Hair follicle dermal papilla cell (primary cell): Measurements from ENCODE around the gene ADPRH. TPM values are rescaled to one million over a fixed set of nuclear protein-coding genes. Genes with fewer than 3 reads are reported as not detected.

ENCODE experiments used
- total RNA-seq: library from RNA; depleted of rRNA; stranded (reverse); fragments of >200 nt; gene quantifications from 2 replicates; pipeline ENCODE4 v1.2.3, GENCODE V29; 2012

ADPRH gene
- 6.8 and 7.6 TPM in 2 replicates for total RNA-seq

DNA sequence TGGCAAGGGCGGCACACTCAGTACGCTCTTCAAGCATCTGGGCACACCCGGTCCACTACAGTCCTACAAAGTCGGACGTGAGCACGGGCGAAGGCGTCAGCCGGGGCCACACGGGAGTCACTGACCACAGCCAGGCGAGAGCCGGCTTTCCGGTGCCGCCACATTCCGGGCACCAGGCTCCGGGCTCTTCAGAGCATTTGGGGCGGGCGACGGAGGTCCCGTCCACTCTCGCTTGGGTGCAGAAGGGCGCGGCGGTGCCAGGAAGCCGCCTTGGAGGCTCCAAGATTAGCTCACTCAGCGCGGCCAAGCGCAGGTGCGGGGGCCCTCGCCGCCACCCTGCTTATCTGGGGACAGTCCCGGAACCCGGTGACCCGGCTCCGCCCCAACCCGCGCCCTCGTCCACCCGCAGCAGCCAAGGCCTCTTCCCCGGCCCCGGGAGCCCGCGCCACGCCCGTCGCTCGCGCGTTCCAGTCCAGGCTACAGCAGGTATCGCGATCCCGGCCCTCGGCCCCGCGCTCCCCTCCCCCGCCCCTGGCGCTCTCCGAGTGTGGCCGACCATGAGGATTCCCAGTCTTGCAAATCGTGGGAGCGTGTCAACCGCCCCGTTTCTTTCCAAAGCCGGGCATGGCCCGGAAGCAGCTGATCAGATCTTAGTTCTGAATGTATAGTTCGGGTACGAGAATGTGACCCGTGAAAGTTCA, at the start of gene ADPRH:
ADPRH (plus strand) TSS at position 127 of the 701 bp plus-strand sequence. CDS start 2,678 bp downstream, outside the sequence.

GRCh38 chr3:119559441-119559963, 19.8 kb upstream of the ADPRH start, which contains the start of gene CD80:
CD80 (minus strand) TSS chr3:119559614; CDS start chr3:119557728, 1,886 bp downstream.

DNA sequence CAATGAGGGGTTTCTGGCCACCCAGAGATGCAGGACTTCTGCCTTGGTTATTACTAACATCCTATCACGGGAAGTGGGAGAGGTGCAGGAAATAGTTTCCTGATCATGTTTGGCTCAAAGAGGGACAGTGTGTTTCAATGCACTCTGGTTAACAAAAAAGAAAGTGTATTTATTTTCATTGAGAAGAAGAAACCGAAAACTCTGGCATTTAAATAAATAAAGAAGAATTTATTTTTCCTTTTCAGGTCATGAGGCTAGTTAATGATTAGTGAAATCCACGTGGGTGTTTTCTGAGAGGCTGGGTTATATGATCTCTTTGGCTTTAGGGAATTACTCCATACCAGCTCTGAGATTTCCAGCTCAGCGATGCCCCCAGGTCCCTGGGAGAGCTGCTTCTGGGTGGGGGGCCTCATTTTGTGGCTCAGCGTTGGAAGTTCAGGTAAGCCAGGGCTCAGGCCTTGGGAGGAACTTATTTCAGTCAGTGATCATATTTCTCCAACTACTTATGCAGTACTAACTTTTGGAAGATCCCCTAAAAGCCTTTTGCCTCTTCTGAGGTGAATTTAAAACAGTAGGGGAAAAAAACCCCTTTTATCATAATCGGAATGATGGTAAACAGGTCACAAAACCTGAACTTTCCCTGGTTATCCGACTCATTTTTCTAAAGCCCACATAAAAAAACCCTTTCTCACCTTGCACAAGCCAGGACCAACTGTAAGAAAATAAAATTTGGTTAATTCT, 18.4 kb downstream of the ADPRH start, which contains the start of gene PLA1A:
PLA1A (plus strand) TSS at position 338 of the 741 bp plus-strand sequence; CDS start at position 367, 29 bp downstream.

Other genes with a start within 250 kb of the ADPRH start
- 103 and 109 TPM in 2 replicates for gene TMEM39A, start 115.9 kb upstream of the ADPRH start, total RNA-seq
- 11.8 and 12.8 TPM in 2 replicates for gene POGLUT1, start 110.5 kb upstream of the ADPRH start, total RNA-seq
- 43.0 and 46.6 TPM in 2 replicates for gene TIMMDC1, start 80.9 kb upstream of the ADPRH start, total RNA-seq
- gene CD80, start 19.9 kb upstream of the ADPRH start, total RNA-seq, result under 0.01 TPM in 1 of 2 replicates, not detected in the other
- not detected in 2 replicates for gene PLA1A, start 18.4 kb downstream of the ADPRH start, total RNA-seq
- gene POPDC2, start 81.1 kb downstream of the ADPRH start, total RNA-seq, result 0.49 and 0.61 TPM in 2 replicates
- gene COX17, start 97.9 kb downstream of the ADPRH start, total RNA-seq, result 4.5 and 4.6 TPM in 2 replicates
- 0.32 and 0.73 TPM in 2 replicates for gene CFAP91, start 123.5 kb downstream of the ADPRH start, total RNA-seq
- 0.16 TPM in 1 of 2 replicates, not detected in the other for gene NR1I2, start 202.6 kb downstream of the ADPRH start, total RNA-seq